NCI-H2227 treated with DMSO at 0.1 percent for 48 hours (cell line): ENCODE results near the gene HOXC12.

Experiments used
- DNase-seq: peaks from one replicate; lab custom pipeline; 2025; lab: John Stamatoyannopoulos, UW

HOXC12 gene

GRCh38 chr12:53956251-53956887 is 1.7 kb downstream of the HOXC12 start:
- DNase-seq = no peak

GRCh38 chr12:53956914-53957536 is 2.3 kb downstream of the HOXC12 start:
- no peak for DNase-seq

- DNase-seq = no peak
Measured at GRCh38 chr12:53958128-53958527, 3.4 kb downstream of the HOXC12 start.

- no peak for DNase-seq
Measured at GRCh38 chr12:53959314-53959713, 4.6 kb downstream of the HOXC12 start.

- DNase-seq = no peak
Measured at GRCh38 chr12:53960187-53961024, 5.7 kb downstream of the HOXC12 start.

- DNase-seq = no peak
Measured at GRCh38 chr12:53961025-53961761, 6.5 kb downstream of the HOXC12 start.

DNA sequence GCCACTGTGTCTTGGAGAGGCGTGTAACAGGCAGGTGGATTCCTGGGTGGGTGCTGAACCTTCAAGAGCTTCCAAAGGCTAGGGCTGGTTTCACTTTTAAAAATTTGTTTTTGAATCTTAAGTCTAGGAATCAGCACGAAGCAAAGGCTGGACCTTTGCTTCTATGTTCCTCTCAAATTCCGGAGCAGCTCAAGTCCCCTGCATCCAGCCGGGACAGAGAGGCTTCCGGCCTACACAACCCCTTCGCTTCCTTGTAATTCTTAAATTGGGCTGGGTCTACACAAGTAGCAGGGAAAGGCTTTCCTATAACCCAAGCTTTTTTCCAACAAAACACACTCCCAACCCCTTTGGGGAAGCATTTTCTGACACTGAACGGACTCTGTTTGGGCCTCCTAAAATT is 8.3 kb downstream of the HOXC12 start:
- no peak for DNase-seq

DNA sequence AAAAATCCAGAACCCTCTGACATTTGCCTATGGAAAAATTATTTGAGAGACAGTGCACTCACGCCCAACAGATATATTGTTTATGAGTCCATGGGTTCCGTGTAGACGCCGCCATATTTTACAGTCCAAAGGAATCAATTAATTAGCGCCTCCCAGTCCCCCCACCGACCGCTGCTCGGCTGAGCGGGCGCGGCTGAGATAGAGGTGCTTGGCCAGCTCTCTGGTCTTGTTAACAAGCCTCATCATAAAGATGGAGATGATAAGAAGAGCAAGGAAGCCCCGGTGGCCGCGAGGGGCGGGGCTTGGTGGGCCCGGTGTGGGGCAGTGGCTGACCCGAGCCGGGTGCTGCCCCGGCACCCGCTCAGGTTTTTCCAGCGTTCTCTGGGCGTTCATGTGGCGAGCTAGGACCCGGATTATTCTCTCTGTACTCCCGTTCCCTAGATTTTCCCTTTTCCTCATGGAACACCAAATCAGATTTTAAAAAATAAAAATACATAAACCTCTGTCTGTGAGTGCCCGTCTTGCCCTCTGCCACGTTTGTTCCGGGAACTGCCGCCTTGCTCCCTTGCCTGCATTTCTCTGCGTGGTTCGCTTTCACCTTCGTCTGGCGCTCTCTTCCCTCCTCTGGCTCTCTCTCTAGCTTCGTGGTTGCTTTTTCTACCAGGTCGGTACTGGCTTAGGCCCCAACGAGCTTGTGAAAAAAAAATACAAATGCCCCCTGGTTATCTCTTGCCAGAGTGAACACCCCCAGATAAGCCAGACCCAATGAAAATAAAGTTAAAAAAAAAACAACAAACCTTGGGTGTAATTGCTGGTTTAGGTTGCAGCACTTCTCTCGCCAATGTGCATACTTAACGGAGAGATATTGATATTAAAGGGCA is 9.0 kb downstream of the HOXC12 start:
- DNase-seq = no peak

DNA sequence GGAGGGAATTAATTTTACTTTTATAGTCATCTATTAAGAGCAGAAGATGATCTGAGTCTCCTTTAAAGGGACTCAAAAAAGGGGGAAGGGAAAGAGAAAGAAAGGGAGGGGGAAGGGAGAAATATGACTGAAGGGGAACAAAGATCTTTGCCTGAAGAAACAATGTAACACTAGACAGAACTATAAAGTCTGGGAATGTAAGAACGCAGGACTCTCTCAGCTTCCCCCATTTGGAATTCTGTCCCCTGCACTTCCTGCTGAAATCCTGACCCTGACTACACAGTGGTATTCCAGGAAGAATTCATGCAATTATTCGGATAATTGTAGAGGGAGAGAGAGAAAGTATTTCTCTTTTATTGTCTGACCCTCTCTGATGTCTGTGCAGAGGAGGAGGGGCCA is 9.6 kb downstream of the HOXC12 start:
- no peak for DNase-seq

- DNase-seq = no peak
Measured at GRCh38 chr12:53965281-53966084, 10.8 kb downstream of the HOXC12 start.

DNA sequence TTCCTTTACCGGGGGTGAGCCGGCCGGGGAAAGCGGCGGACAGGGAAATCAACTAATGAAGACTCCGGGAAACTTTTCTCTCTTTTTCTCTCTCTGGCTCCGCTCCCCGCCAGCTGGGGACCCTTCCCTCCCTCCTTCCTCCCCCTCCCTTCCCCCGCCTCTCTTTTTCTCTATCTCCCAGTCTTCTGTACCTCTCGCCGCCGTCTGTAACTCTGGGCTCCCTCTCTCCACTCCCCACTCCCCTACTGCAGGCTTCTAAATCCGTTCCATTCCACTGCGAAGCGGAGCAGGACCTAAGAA is 11.3 kb downstream of the HOXC12 start:
- DNase-seq = no peak

- no peak for DNase-seq
Measured at GRCh38 chr12:53966385-53967133, 11.9 kb downstream of the HOXC12 start.

GRCh38 chr12:53967421-53967925 is 12.8 kb downstream of the HOXC12 start:
- DNase-seq = no peak

- no peak for DNase-seq
Measured at GRCh38 chr12:53968214-53969127, 13.8 kb downstream of the HOXC12 start.

- DNase-seq = no peak
Measured at GRCh38 chr12:53969588-53970259, 15.0 kb downstream of the HOXC12 start.

- no peak for DNase-seq
Measured at GRCh38 chr12:53970451-53970850, 15.7 kb downstream of the HOXC12 start.

DNA sequence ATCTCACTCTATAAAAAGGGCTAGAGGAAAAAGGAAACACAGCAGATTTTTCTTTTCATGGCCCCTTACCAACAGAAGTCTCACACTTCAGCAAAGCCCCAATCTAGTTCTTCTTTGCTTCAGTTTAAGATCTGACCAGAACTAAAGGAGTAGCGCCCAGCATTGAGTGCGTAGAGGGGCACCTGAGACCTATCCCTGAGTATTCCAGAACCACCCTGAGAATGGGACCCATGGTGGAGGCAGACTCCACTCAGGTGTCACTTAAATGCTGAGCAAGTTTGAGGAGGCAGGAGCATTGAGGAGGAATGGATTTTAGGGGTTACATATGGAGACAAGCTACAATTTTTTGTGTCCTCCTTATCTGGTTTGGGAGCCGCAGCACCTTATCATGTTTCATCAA is 16.4 kb downstream of the HOXC12 start:
- DNase-seq = no peak

- DNase-seq = no peak
Measured at GRCh38 chr12:53971686-53972085, 17.0 kb downstream of the HOXC12 start.
